IPS-11a (cell line): ENCODE results near the gene KANSL2.
"Not testable (repeated sequence)": the region's sequence is repeated elsewhere in the genome, so short reads cannot be mapped to it uniquely, and the experiment has no call there.

Experiments used
- H3K4me3 ChIP-seq: one replicate; pipeline ENCODE4 v1.5.1; 2013; ENCODE audit warnings: low read depth, low read length, control low read depth

KANSL2 gene

GRCh38 chr12:48686037-48686595, 4.1 kb upstream of the KANSL2 start:
- no peak overlapping the region for H3K4me3 ChIP-seq

- no peak overlapping the region for H3K4me3 ChIP-seq
Observed at GRCh38 chr12:48683534-48683933, 1.5 kb upstream of the KANSL2 start.

DNA sequence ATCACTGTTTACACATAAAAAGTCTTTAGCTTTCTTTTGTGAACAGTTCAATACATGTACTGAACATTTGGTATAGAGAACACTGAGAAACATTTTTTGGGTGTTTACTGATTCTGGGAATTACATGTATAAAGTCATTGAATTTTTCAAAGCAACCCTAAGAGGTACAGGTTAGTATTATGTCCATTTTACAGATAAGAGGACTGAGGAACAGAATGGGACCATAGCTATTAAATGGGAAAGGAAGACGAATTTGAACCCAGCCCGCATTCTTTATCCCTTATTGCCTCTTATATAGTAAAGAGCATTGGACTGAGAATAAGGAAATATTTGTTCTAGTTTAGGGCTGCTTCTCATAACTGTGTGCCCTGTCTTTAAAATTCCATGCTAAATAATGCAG, 889 bp upstream of the KANSL2 start:
- no peak overlapping the region for H3K4me3 ChIP-seq

GRCh38 chr12:48682533-48682905, 481 bp upstream of the KANSL2 start:
- H3K4me3 ChIP-seq = peak overlapping the region; percentile 68

- peak overlapping the region; percentile 99 for H3K4me3 ChIP-seq
Observed at GRCh38 chr12:48681399-48681709, 684 bp downstream of the KANSL2 start.

DNA sequence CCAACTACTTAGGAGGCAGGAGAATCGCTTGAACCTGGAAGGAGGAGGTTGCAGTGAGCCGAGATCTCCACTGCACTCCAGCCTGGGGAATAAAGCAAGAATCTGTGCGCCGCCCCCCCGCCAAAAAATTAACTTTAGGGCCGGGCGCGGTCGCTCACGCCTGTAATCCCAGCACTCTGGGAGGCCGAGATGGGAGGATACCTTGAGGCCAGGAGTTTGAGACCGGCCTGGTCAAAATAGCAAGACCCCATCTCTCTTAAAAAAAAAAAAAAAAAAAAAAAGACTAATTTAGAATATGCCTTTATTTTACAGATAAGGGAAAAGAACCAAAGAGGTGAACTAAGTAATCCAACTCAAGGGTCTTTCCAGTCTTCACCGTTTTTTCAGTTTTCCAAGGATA, 1.2 kb downstream of the KANSL2 start:
- peak overlapping the region; percentile 99 for H3K4me3 ChIP-seq

- no peak overlapping the region for H3K4me3 ChIP-seq
Observed at GRCh38 chr12:48678551-48679185, 3.4 kb downstream of the KANSL2 start.

GRCh38 chr12:48671231-48671856, 10.7 kb downstream of the KANSL2 start:
- no peak overlapping the region for H3K4me3 ChIP-seq

- no peak overlapping the region for H3K4me3 ChIP-seq
Observed at GRCh38 chr12:48668996-48669395, 13.0 kb downstream of the KANSL2 start.

DNA sequence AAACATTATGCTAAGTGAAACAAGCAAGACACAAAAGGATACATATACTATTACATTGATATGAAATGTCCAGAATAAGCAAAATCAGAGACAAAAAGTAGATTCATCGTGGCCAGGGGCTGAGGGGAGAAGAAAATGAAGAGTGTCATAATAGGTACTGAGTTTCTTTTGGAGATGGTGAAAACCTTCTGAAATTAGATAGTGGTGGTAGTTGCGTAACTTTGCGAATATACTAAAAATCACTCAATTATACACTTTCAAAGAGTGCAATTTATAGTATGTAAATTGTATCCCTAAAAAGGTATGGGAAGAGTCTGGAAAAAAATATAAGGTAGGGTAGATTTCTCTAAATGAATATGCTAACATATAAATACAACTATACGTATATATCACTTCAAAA, 22.2 kb downstream of the KANSL2 start:
- no peak overlapping the region for H3K4me3 ChIP-seq

DNA sequence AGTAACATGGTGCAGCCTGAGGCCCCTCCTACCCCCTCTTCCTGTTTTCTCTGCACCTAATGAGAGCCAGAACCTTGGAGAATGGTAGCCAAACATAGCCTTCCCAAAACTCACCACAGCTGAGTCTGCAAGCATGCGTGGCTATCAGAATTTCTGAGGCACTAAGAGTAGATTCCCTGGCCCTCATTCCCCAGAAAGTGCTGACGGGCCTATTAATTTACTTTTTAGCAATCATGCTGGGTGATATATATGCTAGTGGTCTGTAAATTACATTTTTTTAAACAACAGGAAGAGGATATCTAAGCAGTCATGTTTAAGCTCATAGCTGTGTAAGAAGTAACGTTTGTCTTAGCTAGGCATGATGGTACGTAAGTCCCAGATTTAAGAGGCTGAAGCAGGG, 30.4 kb downstream of the KANSL2 start:
- H3K4me3 ChIP-seq = no peak overlapping the region

- H3K4me3 ChIP-seq = not testable (repeated sequence)
Observed at GRCh38 chr12:48645354-48645753, 36.7 kb downstream of the KANSL2 start.

- H3K4me3 ChIP-seq = no peak overlapping the region
Observed at GRCh38 chr12:48643011-48643410, 39.0 kb downstream of the KANSL2 start.

DNA sequence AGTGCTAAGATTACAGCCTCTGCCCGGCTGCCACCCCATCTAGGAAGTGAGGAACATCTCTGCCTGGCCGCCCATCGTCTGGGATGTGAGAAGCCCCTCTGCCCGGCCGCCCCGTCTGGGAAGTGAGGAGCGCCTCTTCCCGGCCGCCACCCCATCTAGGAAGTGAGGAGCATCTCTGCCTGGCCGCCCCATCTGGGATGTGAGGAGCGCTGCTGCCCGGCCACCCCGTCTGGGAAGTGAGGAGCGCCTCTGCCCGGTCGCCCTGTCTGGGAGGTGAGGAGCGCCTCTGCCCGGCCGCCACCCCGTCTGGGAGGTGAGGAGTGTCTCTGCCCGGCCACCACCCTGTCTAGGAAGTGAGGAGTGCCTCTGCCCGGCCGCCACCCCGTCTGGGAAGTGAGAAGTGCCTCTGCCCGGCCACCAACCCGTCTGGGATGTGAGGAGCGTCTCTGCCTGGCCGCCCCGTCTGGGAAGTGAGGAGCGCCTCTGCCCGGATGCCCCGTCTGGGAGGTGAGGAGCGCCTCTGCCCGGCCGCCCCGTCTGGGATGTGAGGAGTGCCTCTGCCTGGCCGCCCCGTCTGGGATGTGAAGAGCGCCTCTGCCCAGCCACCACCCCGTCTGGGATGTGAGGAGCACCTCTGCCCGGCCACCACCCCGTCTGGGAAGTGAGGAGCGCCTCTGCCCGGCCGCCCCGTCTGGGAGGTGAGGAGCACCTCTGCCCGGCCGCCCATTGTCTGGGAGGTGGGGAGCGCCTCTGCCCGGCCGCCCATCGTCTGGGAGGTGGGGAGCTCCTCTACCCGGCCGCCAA, 40.1 kb downstream of the KANSL2 start:
- not testable (repeated sequence) for H3K4me3 ChIP-seq

DNA sequence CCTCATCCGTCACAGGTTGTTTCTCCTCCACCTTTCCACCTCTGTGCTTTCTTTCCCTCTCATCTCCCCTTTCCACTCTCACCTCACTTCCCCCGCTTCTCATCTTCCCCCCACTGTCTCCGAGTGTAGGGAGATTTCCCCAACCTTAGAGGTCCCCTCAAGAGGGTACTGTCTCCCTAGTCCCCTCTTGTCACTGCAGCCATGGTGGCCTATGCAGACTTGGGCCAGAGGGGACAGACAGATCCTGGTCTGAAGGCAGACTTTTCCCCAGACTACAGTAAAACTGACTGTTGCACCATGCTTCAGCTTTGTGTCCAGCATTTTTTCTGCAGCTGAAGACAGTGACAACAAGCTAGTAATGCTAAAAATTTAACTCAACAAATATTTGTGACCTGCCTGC, 41.2 kb downstream of the KANSL2 start:
- no peak overlapping the region for H3K4me3 ChIP-seq

GRCh38 chr12:48640428-48640827, 41.6 kb downstream of the KANSL2 start:
- no peak overlapping the region for H3K4me3 ChIP-seq

DNA sequence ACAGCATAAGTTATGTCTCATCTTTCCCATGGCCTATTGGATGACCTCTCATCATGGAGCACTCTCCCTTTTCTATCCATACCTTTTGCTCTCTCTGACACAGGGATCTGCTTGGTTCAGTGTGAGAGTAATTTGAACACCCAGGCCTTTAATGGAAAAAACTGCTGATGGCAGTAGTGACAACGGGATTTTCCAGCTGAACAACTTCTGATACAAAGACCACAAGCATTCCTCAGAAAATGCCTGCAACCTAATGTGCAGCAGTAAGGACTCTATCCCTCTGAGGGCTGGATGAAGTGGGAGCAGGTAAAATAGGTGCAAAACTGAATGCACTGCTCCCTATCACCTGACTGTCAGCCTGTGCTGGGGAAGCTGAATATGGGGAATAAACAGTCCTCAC, 51.0 kb downstream of the KANSL2 start:
- no peak overlapping the region for H3K4me3 ChIP-seq

DNA sequence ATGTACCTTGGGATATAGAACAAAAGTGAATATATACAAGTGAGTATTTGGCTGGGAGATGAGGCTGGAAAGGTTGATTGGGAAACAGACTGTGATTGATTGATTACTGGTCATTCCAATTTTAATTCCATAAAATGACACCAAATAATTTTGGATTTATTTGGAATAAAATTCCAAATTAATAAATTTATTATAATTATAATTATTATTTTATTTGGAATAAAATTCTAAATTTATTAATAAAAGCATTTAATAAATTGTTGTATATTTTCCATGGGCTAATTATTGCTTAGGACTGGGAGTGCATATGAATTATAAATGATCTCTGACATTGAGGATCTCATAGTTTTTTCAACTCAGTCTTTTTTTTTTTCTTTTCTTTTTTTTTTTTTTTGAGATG, 51.7 kb downstream of the KANSL2 start:
- H3K4me3 ChIP-seq = no peak overlapping the region

- H3K4me3 ChIP-seq = no peak overlapping the region
Observed at GRCh38 chr12:48629541-48629940, 52.5 kb downstream of the KANSL2 start.

DNA sequence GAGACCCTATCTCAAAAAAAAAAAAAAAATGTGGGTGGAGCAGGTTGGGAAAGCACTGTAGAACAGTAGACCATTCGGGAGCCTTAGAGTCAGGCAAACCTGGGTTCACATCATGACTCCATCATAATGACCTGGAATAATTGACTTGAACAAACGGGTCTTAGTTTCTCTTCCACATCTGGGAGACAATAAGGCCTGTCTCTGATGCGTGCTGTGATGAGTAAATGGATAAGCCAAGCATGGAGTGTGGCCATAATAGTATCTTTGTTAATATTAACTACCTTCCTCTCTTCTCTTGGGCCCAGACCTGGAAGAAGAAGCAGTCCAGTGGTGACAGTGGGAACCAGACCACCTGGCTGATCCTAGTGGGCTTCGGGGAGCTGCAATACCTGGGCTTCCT, 54.5 kb downstream of the KANSL2 start:
- H3K4me3 ChIP-seq = no peak overlapping the region

DNA sequence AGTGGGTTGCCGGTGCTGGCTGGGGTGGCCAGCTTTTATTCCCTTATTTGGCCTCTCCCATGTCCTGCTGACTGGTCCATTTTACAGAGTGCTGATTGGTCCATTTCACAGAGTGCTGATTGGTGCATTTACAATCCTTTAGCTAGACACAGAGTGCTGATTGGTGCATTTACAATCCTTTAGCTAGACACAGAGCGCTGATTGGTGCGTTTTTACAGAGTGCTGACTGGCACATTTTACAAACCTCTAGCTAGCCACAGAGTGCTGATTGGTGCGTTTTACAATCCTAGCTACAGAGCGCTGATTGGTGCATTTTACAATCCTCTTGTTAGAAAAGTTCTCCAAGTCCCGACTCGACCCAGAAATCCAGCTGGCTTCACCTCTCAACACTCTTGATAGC, 59.0 kb downstream of the KANSL2 start:
- not testable (repeated sequence) for H3K4me3 ChIP-seq

DNA sequence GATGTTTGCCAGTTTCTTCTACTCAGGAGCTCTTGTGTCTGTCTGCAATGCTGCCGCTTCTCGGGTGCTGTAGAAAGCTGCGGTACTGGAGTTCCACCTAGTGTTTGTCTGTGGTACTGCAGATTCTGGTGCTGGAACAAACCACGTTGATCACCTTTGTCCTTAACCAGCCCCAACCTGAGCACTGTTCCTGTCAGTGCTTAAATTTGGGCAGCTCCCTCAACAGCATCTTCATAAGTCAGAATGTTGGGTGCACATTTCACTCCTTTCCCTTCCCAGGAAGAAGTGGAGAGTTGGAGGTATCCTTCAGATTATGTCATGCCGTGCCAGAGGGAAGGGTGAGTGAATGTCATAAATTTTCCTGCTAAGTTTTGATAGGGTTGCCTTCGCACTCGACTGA, 63.5 kb downstream of the KANSL2 start:
- no peak overlapping the region for H3K4me3 ChIP-seq
